Retinal pigment epithelial cell (primary cell): Measurements from ENCODE around the gene CRYL1.

ENCODE experiments used
- DNase-seq: peaks from one replicate; pipeline ENCODE4 v3.0.0-alpha.2; 2010; ENCODE audit warnings: low read depth
- H3K4me3 ChIP-seq: 2 replicates; pipeline ENCODE4 v1.5.1; 2011; ENCODE audit warnings: mild to moderate bottlenecking, low read length, control low read depth, moderate library complexity
- TF ChIP-seq, protein P1 (sequence below): conservative IDR thresholded peaks from 2 replicates; pipeline ENCODE4 v1.5.1; 2011; ENCODE audit warnings: low read depth, low read length, control low read depth, inconsistent platforms

The CRYL1 gene, protein sequence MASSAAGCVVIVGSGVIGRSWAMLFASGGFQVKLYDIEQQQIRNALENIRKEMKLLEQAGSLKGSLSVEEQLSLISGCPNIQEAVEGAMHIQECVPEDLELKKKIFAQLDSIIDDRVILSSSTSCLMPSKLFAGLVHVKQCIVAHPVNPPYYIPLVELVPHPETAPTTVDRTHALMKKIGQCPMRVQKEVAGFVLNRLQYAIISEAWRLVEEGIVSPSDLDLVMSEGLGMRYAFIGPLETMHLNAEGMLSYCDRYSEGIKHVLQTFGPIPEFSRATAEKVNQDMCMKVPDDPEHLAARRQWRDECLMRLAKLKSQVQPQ

DNA sequence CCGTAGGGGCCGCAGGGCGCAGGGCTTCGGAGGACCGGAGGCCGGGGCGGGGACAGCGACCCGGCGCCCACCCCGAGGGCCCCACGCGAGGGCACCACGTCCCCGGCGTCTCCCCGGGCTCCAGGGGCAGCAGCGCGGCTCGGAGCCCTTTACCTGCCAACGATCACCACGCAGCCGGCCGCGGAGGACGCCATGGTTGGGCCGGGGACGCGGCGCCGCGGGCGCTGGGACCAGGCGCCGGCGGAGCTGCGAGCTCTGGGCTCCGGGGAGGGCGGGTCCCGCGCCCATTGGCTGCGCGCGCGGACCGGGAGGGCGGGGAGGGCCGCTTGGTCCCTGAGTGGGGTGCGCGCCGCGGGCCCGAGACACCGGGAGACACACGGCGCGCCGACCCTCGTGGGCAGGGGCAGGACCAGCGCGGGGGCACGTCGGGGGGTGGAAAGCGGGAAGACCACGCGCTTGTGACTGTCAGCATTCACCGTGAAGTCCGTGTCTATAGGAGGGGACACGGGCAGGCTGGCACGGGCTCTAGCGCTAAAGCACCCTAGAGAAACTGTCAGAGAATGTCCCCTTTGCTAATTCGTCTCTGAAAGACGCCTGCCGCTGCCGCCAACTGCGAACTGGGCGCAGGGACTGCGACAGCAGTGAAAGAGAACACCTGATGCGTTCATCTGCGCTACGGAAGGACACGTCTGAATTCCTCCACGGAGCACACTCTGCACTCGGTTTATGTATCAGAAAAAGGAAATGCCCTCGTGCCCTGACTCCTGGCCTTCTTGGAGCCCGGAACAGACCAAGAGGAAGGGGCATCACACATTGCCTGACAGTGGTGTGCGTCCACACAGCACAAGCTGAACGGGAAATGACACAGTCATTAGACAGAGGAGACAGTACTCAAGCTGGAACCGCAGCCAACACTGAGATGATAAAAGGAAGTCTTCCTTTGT is at the start of gene CRYL1:
TSS of gene CRYL1 (minus strand) at position 257 of the 944 bp plus-strand sequence. CDS start at position 194, 63 bp downstream.
- peak within 1 kb of the TSS; percentile 76 for H3K4me3 ChIP-seq
- TF ChIP-seq, protein P1, sequence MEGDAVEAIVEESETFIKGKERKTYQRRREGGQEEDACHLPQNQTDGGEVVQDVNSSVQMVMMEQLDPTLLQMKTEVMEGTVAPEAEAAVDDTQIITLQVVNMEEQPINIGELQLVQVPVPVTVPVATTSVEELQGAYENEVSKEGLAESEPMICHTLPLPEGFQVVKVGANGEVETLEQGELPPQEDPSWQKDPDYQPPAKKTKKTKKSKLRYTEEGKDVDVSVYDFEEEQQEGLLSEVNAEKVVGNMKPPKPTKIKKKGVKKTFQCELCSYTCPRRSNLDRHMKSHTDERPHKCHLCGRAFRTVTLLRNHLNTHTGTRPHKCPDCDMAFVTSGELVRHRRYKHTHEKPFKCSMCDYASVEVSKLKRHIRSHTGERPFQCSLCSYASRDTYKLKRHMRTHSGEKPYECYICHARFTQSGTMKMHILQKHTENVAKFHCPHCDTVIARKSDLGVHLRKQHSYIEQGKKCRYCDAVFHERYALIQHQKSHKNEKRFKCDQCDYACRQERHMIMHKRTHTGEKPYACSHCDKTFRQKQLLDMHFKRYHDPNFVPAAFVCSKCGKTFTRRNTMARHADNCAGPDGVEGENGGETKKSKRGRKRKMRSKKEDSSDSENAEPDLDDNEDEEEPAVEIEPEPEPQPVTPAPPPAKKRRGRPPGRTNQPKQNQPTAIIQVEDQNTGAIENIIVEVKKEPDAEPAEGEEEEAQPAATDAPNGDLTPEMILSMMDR = no peak
- DNase-seq = no peak

DNA sequence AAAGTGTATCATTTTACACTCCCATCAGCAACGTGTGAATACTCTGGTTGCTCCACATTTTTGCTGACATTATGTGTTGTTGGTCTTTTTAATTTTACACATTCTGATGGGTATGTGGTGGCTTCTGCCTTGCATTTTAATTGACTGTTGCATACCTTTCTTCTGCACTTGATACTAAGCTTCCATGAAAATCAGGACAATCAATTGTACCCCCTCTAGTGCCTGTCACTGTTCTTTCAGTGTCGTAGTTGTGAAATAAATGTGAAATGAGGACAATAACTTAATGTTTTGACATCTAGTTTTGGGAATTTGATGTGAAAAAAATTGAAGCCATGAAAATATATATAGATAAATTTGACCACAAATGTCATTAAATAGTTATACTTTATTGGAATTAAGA is 48.0 kb upstream of the CRYL1 start:
- no peak for DNase-seq
- no peak overlapping the region for H3K4me3 ChIP-seq
- TF ChIP-seq, protein P1 = no peak

DNA sequence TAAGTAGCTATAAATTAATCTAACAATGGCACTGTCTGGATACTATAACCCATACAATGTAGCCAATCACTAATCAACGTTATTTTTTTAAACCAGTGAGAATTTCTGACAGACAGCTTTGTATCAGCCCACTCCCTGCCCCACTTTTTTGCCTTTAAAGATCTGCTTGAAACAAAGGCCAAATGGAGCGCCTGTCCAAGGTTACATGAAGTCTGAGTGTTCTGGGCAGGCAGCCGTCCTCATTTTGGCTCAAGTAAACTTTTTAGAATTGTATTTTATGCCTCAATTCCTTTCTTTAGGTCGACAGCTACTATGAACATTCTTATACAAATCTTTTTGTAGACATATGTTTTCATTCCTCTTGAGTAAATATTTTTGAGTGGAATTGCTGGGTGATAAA is 47.5 kb upstream of the CRYL1 start:
- DNase-seq = no peak
- no peak overlapping the region for H3K4me3 ChIP-seq
- TF ChIP-seq, protein P1 = no peak

DNA sequence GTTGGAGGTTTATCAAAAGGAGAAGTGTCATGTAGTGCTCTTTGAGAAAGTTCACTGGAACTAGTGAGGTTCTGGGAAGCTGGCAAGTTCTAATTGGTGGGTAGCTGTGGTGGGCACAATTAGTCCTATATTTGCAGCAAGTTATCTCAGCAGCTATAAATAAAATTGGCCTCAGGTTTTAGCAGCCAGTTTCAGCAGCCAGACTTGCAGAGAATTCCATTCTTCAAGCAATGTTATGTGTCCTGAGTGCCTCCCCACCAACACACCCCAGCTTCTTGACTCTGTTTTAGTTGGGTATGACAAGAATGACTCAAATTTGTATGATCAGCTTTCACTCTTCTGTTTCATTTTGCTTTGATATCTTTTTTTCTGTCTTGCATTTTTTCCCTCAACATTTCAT is 46.0 kb upstream of the CRYL1 start:
- no peak for DNase-seq
- H3K4me3 ChIP-seq = no peak overlapping the region
- TF ChIP-seq, protein P1 = no peak

DNA sequence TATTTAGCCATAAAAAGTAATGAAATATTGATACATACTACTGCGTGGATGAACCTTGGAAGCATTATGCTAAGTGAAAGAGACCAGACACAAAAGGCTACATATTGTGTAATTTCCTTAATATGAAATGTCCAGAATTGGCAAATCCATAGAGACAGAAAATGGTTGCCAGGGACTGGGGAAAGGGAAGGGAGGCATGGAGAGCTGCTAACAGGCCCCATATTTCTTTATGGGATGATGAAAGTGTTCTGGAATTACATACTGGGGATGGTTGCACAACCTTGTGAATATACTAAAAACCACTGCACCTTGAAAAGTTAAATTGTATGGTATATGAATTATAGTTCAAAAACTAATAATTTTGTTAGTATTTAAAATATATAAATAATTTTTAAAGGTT is 44.9 kb upstream of the CRYL1 start:
- no peak overlapping the region for H3K4me3 ChIP-seq
- DNase-seq = no peak
- TF ChIP-seq, protein P1 = no peak

DNA sequence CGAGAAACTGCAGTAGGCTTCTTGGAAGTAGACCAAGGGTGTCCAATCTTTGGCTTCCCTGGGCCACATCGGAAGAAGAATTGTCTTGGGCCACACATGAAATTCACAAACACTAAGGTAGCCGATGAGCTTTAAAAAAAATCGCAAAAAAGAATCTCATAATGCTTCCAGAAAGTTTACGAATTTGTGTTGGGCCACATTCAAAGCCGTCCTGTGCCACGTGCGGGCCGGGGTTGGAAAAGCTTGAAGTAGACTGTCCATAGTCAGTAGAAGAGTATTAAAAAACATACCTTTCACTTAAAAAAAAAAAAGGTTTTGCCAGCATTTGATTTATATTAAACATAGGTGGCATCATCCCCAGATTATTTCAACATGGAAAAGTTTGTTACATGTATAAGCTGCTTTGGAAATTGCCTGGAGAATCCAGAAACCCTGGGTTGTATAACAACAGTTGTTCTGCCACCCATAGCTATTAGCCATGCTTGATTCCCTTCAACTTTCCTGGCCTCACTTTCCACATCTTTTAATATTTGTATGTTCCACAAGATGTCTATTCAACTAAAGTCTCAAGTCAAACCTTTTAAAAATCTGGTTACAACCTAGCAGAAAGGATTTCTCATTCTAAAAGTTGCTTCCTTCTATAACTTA is 42.3 kb upstream of the CRYL1 start:
- TF ChIP-seq, protein P1 = no peak
- H3K4me3 ChIP-seq = peak overlapping the region; percentile 82
- no peak for DNase-seq
